SK-N-SH (cell line): ENCODE results near the gene PRSS23.

ENCODE experiments used
- CTCF ChIP-seq: fragments of 200-600 bp; sonication (generic); IDR thresholded peaks from 2 replicates; pipeline ENCODE4 v1.6.1; 2017; ENCODE audit warnings: antibody characterized with exemption, mild to moderate bottlenecking, moderate library complexity
- GABPA ChIP-seq: IDR thresholded peaks from 2 replicates; pipeline ENCODE4 v1.4.0; 2012; ENCODE audit warnings: low read depth, mild to moderate bottlenecking

- TF ChIP-seq CTCF (no peak), GABPA (no peak)
Measured at GRCh38 chr11:86761978-86762377, 38.4 kb upstream of the PRSS23 start.
